DMS 273 treated with DMSO at 0.1 percent for 48 hours (cell line): ENCODE data around the gene TSC22D1.

Source experiments
- DNase-seq: peaks from one replicate; lab custom pipeline; 2025; lab: John Stamatoyannopoulos, UW

Gene TSC22D1

GRCh38 chr13:44452418-44452817 lies 123.7 kb downstream of the TSC22D1 start:
- no peak for DNase-seq

- no peak for DNase-seq
These were observed 124.5 kb downstream of the TSC22D1 start for GRCh38 chr13:44451651-44452050.

GRCh38 chr13:44451126-44451525 lies 125.0 kb downstream of the TSC22D1 start:
- no peak for DNase-seq

- DNase-seq: no peak
These were observed 125.9 kb downstream of the TSC22D1 start for GRCh38 chr13:44449999-44450821.

- no peak for DNase-seq
These were observed 127.3 kb downstream of the TSC22D1 start for GRCh38 chr13:44448875-44449274.

- DNase-seq: no peak
These were observed 127.8 kb downstream of the TSC22D1 start for GRCh38 chr13:44448373-44448772.

- DNase-seq: no peak
These were observed 128.3 kb downstream of the TSC22D1 start for GRCh38 chr13:44447783-44448321.

GRCh38 chr13:44440046-44440608 lies 136.0 kb downstream of the TSC22D1 start:
- DNase-seq: no peak

GRCh38 chr13:44439452-44440024 lies 136.6 kb downstream of the TSC22D1 start:
- DNase-seq: no peak

- DNase-seq: no peak
These were observed 137.9 kb downstream of the TSC22D1 start for GRCh38 chr13:44438234-44438579.

- peak; percentile 14 for DNase-seq
These were observed 138.5 kb downstream of the TSC22D1 start for GRCh38 chr13:44437356-44438233.

- DNase-seq: peak; percentile 83
These were observed 139.4 kb downstream of the TSC22D1 start for GRCh38 chr13:44436589-44437337.

GRCh38 chr13:44435919-44436510 lies 140.1 kb downstream of the TSC22D1 start:
- no peak for DNase-seq

GRCh38 chr13:44435142-44435918 lies 140.8 kb downstream of the TSC22D1 start:
- DNase-seq: peak; percentile 93

GRCh38 chr13:44434766-44435141 lies 141.4 kb downstream of the TSC22D1 start:
- no peak for DNase-seq

- DNase-seq: no peak
These were observed 142.0 kb downstream of the TSC22D1 start for GRCh38 chr13:44433863-44434765.

- no peak for DNase-seq
These were observed 143.5 kb downstream of the TSC22D1 start for GRCh38 chr13:44432650-44433049.

GRCh38 chr13:44431150-44431549 lies 145.0 kb downstream of the TSC22D1 start:
- no peak for DNase-seq

GRCh38 chr13:44429311-44429710 lies 146.8 kb downstream of the TSC22D1 start:
- no peak for DNase-seq
